ENCODE results near the gene GLB1L2.

Gene GLB1L2

GRCh38 chr11:134371436-134372185, 39.8 kb downstream of the GLB1L2 start:
- Histone ChIP-seq H3K9ac (ENCODE audit: low read depth, low read length) (no peak overlapping the region), H3K4me1 (ENCODE audit: control insufficient read depth, insufficient read depth, low read length) (peaks cover 6% of the 10 kb centered on the region), H3K9me3 (ENCODE audit: control insufficient read depth, insufficient read depth, low read length) (no peaks in the 10 kb centered on the region), H3K27ac (ENCODE audit: low read depth, low read length) (no peak overlapping the region), H3K27me3 (ENCODE audit: control insufficient read depth, insufficient read depth, low read length) (no peaks in the 10 kb centered on the region), H3K36me3 (ENCODE audit: control insufficient read depth, insufficient read depth, low read length) (no peaks in the 10 kb centered on the region), H3K4me3 (ENCODE audit: low read depth, low read length) (no peak overlapping the region)

- Histone ChIP-seq H3K4me3 (ENCODE audit: low read depth, low read length) (no peak overlapping the region), H3K9me3 (ENCODE audit: control insufficient read depth, insufficient read depth, low read length) (no peaks in the 10 kb centered on the region), H3K27me3 (ENCODE audit: control insufficient read depth, insufficient read depth, low read length) (no peaks in the 10 kb centered on the region), H3K9ac (ENCODE audit: low read depth, low read length) (no peak overlapping the region), H3K4me1 (ENCODE audit: control insufficient read depth, insufficient read depth, low read length) (peaks cover 11% of the 10 kb centered on the region), H3K27ac (ENCODE audit: low read depth, low read length) (no peak overlapping the region), H3K36me3 (ENCODE audit: control insufficient read depth, insufficient read depth, low read length) (no peaks in the 10 kb centered on the region)
Observed at GRCh38 chr11:134372536-134372935, 40.7 kb downstream of the GLB1L2 start.

- H3K27me3 ChIP-seq (ENCODE audit: control insufficient read depth, insufficient read depth, low read length): no peaks in the 10 kb centered on the region
- H3K36me3 ChIP-seq (ENCODE audit: control insufficient read depth, insufficient read depth, low read length): no peaks in the 10 kb centered on the region
- no peak overlapping the region for H3K27ac ChIP-seq (ENCODE audit: low read depth, low read length)
- no peak overlapping the region for H3K4me3 ChIP-seq (ENCODE audit: low read depth, low read length)
- peaks cover 11% of the 10 kb centered on the region for H3K4me1 ChIP-seq (ENCODE audit: control insufficient read depth, insufficient read depth, low read length)
- H3K9ac ChIP-seq (ENCODE audit: low read depth, low read length): no peak overlapping the region
- H3K9me3 ChIP-seq (ENCODE audit: control insufficient read depth, insufficient read depth, low read length): no peaks in the 10 kb centered on the region
Observed at GRCh38 chr11:134372961-134373360, 41.2 kb downstream of the GLB1L2 start.

DNA sequence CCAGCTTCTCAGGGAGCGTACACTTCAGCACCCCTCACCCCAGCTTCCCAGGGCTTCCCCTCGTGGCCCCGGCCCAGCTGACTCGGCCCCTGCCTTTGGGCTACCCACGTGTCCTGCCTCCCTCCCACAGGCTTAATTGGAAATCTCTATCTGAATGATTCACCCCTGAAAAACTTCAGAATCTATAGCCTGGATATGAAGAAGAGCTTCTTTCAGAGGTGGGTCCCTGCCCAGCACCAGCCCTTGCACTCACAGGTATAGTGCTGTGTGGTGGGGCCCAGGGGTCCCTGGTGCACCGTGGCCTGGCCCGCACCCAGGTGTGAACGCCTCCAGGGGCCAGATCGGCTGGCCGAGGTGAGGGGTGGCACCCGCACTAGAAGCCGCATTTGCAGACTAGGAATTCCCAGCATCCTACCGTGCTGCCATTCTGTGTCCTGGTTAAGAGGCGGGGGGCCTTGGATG, 41.8 kb downstream of the GLB1L2 start:
- Histone ChIP-seq H3K9ac (ENCODE audit: low read depth, low read length) (no peak overlapping the region), H3K9me3 (ENCODE audit: control insufficient read depth, insufficient read depth, low read length) (no peaks in the 10 kb centered on the region), H3K27ac (ENCODE audit: low read depth, low read length) (no peak overlapping the region), H3K4me3 (ENCODE audit: low read depth, low read length) (no peak overlapping the region), H3K4me1 (ENCODE audit: control insufficient read depth, insufficient read depth, low read length) (peaks cover 11% of the 10 kb centered on the region), H3K27me3 (ENCODE audit: control insufficient read depth, insufficient read depth, low read length) (no peaks in the 10 kb centered on the region), H3K36me3 (ENCODE audit: control insufficient read depth, insufficient read depth, low read length) (no peaks in the 10 kb centered on the region)

GRCh38 chr11:134374171-134374570, 42.4 kb downstream of the GLB1L2 start:
- Histone ChIP-seq H3K4me1 (ENCODE audit: control insufficient read depth, insufficient read depth, low read length) (peaks cover 11% of the 10 kb centered on the region), H3K36me3 (ENCODE audit: control insufficient read depth, insufficient read depth, low read length) (no peaks in the 10 kb centered on the region), H3K9me3 (ENCODE audit: control insufficient read depth, insufficient read depth, low read length) (no peaks in the 10 kb centered on the region), H3K27me3 (ENCODE audit: control insufficient read depth, insufficient read depth, low read length) (no peaks in the 10 kb centered on the region), H3K4me3 (ENCODE audit: low read depth, low read length) (no peak overlapping the region), H3K9ac (ENCODE audit: low read depth, low read length) (no peak overlapping the region), H3K27ac (ENCODE audit: low read depth, low read length) (no peak overlapping the region)

- no peak overlapping the region for H3K27ac ChIP-seq (ENCODE audit: low read depth, low read length)
- H3K27me3 ChIP-seq (ENCODE audit: control insufficient read depth, insufficient read depth, low read length): no peaks in the 10 kb centered on the region
Observed at GRCh38 chr11:134374891-134375550, 43.2 kb downstream of the GLB1L2 start.

DNA sequence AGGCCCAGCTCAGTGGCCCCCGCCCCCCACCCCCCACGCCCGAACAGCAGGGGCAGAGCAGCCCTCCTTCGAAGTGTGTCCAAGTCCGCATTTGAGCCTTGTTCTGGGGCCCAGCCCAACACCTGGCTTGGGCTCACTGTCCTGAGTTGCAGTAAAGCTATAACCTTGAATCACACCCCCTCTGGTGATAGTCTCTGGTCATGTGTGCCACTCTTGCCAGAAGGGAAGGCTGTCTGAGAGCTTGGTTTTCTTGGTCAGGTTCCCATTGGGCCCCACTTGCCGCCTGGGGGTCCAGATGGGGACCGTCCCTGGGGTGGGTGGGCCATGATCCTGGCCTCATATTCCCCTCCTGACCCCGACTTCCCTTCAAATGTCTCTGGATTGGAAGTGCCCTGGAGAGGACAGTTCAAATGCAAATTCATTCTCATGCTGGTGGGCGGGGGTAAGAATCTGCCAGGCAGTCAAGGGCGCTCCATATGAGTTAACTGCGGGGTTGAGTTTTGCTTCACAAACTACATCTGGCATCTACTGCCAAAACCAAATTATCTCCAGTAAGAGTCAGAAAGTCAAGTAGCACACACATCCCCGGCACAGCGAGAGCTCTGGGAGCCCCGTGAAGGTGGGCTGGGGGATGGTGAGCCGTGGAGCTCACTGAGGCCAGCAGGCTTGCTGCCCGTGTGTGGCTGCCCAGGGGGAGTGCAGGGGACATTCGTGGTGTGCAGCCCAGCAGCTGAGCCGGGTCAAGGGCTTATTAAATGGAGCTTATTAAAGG, 44.5 kb downstream of the GLB1L2 start:
- Histone ChIP-seq H3K36me3 (ENCODE audit: control insufficient read depth, insufficient read depth, low read length) (peaks cover 10% of the 10 kb centered on the region; the same call in 1 of the 2 replicates), H3K4me1 (ENCODE audit: control insufficient read depth, insufficient read depth, low read length) (peaks cover 11% of the 10 kb centered on the region), H3K9me3 (ENCODE audit: control insufficient read depth, insufficient read depth, low read length) (no peaks in the 10 kb centered on the region), H3K9ac (ENCODE audit: low read depth, low read length) (no peak overlapping the region), H3K4me3 (ENCODE audit: low read depth, low read length) (no peak overlapping the region), H3K27ac (ENCODE audit: low read depth, low read length) (no peak overlapping the region), H3K27me3 (ENCODE audit: control insufficient read depth, insufficient read depth, low read length) (no peaks in the 10 kb centered on the region)

More at GRCh38 chr11:134374891-134375550, 43.2 kb downstream of the GLB1L2 start:
- H3K4me1 ChIP-seq (ENCODE audit: control insufficient read depth, insufficient read depth, low read length): peaks cover 11% of the 10 kb centered on the region
- no peaks in the 10 kb centered on the region for H3K9me3 ChIP-seq (ENCODE audit: control insufficient read depth, insufficient read depth, low read length)
- no peak overlapping the region for H3K9ac ChIP-seq (ENCODE audit: low read depth, low read length)
- peaks cover 2% of the 10 kb centered on the region; the same call in 1 of the 2 replicates for H3K36me3 ChIP-seq (ENCODE audit: control insufficient read depth, insufficient read depth, low read length)
- no peak overlapping the region for H3K4me3 ChIP-seq (ENCODE audit: low read depth, low read length)

DNA sequence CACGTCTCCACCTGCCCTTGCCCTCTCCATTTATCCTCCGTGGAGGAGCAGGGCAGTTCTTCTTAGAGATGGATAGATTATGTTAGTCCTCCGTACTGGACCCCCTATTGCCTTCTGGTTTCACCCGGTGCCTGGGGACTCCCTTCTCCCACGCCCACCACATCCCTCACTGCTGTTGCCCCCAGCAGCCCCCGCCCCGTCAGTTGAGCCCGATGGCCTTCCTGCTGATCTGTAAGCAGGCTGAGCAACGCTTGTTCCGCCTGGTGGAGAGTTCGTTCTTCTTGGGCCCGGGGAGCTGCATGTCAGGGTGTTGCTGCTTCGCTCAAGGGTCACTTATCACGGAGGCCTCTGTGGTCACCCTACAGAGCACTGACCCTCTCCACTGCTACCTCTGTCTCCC, 46.1 kb downstream of the GLB1L2 start:
- Histone ChIP-seq H3K9ac (ENCODE audit: low read depth, low read length) (no peak overlapping the region), H3K36me3 (ENCODE audit: control insufficient read depth, insufficient read depth, low read length) (peaks cover 25% of the 10 kb centered on the region), H3K4me1 (ENCODE audit: control insufficient read depth, insufficient read depth, low read length) (peaks cover 11% of the 10 kb centered on the region), H3K4me3 (ENCODE audit: low read depth, low read length) (no peak overlapping the region), H3K27ac (ENCODE audit: low read depth, low read length) (no peak overlapping the region), H3K27me3 (ENCODE audit: control insufficient read depth, insufficient read depth, low read length) (no peaks in the 10 kb centered on the region), H3K9me3 (ENCODE audit: control insufficient read depth, insufficient read depth, low read length) (no peaks in the 10 kb centered on the region)

DNA sequence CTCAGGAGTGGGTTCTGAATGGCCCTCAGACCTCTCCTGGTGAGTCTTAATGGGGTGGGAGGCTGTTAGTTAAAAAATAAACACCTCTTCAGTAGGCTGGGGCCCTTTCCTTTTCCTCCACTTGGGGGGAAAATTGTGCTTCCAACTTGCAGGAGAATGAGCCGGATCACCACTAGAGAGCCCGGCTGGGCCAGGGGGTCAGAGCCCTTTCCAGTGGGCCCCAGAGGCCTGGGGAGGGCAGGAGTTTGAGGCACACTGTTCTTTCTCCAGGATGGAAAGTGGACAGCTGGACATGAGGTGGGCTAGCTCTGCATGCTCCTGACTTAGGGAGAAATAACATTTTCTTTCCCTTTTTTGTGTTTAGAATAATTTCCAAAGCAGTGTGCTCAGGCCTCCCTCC, 47.5 kb downstream of the GLB1L2 start:
- Histone ChIP-seq H3K9ac (ENCODE audit: low read depth, low read length) (no peak overlapping the region), H3K27me3 (ENCODE audit: control insufficient read depth, insufficient read depth, low read length) (no peaks in the 10 kb centered on the region), H3K4me1 (ENCODE audit: control insufficient read depth, insufficient read depth, low read length) (peaks cover 11% of the 10 kb centered on the region), H3K36me3 (ENCODE audit: control insufficient read depth, insufficient read depth, low read length) (peaks cover 26% of the 10 kb centered on the region), H3K27ac (ENCODE audit: low read depth, low read length) (no peak overlapping the region), H3K4me3 (ENCODE audit: low read depth, low read length) (no peak overlapping the region), H3K9me3 (ENCODE audit: control insufficient read depth, insufficient read depth, low read length) (no peaks in the 10 kb centered on the region)

- H3K27ac ChIP-seq (ENCODE audit: low read depth, low read length): no peak overlapping the region
- H3K4me3 ChIP-seq (ENCODE audit: low read depth, low read length): no peak overlapping the region
- peaks cover 26% of the 10 kb centered on the region for H3K36me3 ChIP-seq (ENCODE audit: control insufficient read depth, insufficient read depth, low read length)
- H3K27me3 ChIP-seq (ENCODE audit: control insufficient read depth, insufficient read depth, low read length): no peaks in the 10 kb centered on the region
- no peaks in the 10 kb centered on the region for H3K9me3 ChIP-seq (ENCODE audit: control insufficient read depth, insufficient read depth, low read length)
- H3K9ac ChIP-seq (ENCODE audit: low read depth, low read length): no peak overlapping the region
- H3K4me1 ChIP-seq (ENCODE audit: control insufficient read depth, insufficient read depth, low read length): peaks cover 11% of the 10 kb centered on the region
Observed at GRCh38 chr11:134380229-134380628, 48.4 kb downstream of the GLB1L2 start.

- Histone ChIP-seq H3K4me1 (ENCODE audit: control insufficient read depth, insufficient read depth, low read length) (peaks cover 11% of the 10 kb centered on the region), H3K27ac (ENCODE audit: low read depth, low read length) (no peak overlapping the region), H3K36me3 (ENCODE audit: control insufficient read depth, insufficient read depth, low read length) (peaks cover 26% of the 10 kb centered on the region), H3K9ac (ENCODE audit: low read depth, low read length) (no peak overlapping the region), H3K9me3 (ENCODE audit: control insufficient read depth, insufficient read depth, low read length) (no peaks in the 10 kb centered on the region), H3K27me3 (ENCODE audit: control insufficient read depth, insufficient read depth, low read length) (no peaks in the 10 kb centered on the region), H3K4me3 (ENCODE audit: low read depth, low read length) (no peak overlapping the region)
Observed at GRCh38 chr11:134380785-134381184, 49.0 kb downstream of the GLB1L2 start.

Measured in HUES48 (cell line).